ENCODE measurements around the gene ZNF865.

The ZNF865 gene

GRCh38 chr19:55576746-55577145, 28.7 kb upstream of the ZNF865 start:
- TF ChIP-seq TAF1 (IDR thresholded peaks at IDR 0.05; ENCODE audit: borderline replicate concordance, insufficient read depth, low read length): no peak
- TF ChIP-seq FOXP2 (optimal IDR thresholded peaks at IDR 0.05; ENCODE audit: borderline replicate concordance, extremely low read depth, extremely low read length, insufficient read depth): no peak
- no peak for TF ChIP-seq REST (IDR thresholded peaks at IDR 0.05; ENCODE audit: insufficient read depth in 1 of 2, low read depth in 2 of 2, low read length in 2 of 2)
- no peak for TF ChIP-seq POLR2AphosphoS5 (IDR thresholded peaks at IDR 0.05; ENCODE audit: low read depth, low read length)
- no peak for TF ChIP-seq SIN3A (IDR thresholded peaks at IDR 0.05; ENCODE audit: borderline replicate concordance, insufficient read depth, low read length)

- TF ChIP-seq REST (IDR thresholded peaks at IDR 0.05; ENCODE audit: insufficient read depth in 1 of 2, low read depth in 2 of 2, low read length in 2 of 2) (no peak), TAF1 (IDR thresholded peaks at IDR 0.05; ENCODE audit: borderline replicate concordance, insufficient read depth, low read length) (no peak), SIN3A (IDR thresholded peaks at IDR 0.05; ENCODE audit: borderline replicate concordance, insufficient read depth, low read length) (no peak), POLR2AphosphoS5 (IDR thresholded peaks at IDR 0.05; ENCODE audit: low read depth, low read length) (no peak), FOXP2 (optimal IDR thresholded peaks at IDR 0.05; ENCODE audit: borderline replicate concordance, extremely low read depth, extremely low read length, insufficient read depth) (no peak)
Observed at GRCh38 chr19:55578031-55578760, 27.3 kb upstream of the ZNF865 start.

- TF ChIP-seq TAF1 (IDR thresholded peaks at IDR 0.05; ENCODE audit: borderline replicate concordance, insufficient read depth, low read length) (no peak), REST (IDR thresholded peaks at IDR 0.05; ENCODE audit: insufficient read depth in 1 of 2, low read depth in 2 of 2, low read length in 2 of 2) (no peak), POLR2AphosphoS5 (IDR thresholded peaks at IDR 0.05; ENCODE audit: low read depth, low read length) (no peak), SIN3A (IDR thresholded peaks at IDR 0.05; ENCODE audit: borderline replicate concordance, insufficient read depth, low read length) (no peak), FOXP2 (optimal IDR thresholded peaks at IDR 0.05; ENCODE audit: borderline replicate concordance, extremely low read depth, extremely low read length, insufficient read depth) (no peak)
Observed at GRCh38 chr19:55578761-55579747, 26.4 kb upstream of the ZNF865 start.

- no peak for TF ChIP-seq TAF1 (IDR thresholded peaks at IDR 0.05; ENCODE audit: borderline replicate concordance, insufficient read depth, low read length)
Observed at GRCh38 chr19:55579766-55580621, 25.5 kb upstream of the ZNF865 start.

DNA sequence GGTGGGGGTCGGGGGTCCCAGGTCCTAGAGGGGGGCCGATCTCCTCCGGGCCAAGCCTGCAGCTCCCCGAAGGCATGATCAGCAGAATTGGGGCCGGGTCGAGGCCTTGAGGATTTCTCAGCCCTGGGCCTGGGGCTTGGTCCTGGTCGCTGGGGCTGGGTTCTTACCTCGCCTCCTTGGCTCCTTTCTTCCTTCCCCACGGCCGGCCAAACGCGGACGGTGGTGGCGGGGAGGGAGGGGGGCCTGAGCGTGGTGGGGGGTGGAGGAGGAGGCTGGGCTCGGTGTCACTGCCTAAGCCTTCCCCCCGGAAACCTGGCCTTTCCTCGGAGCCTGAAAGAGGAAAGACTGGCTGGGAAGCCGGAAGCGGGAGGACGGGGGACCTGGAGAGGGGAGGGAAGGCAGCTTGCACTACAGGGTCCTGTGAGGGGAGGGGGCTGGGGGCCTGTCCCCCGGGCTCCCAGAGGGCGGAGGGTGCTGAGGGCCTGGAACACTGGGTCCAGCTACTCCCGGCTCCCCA, 24.8 kb upstream of the ZNF865 start, which contains the start of gene ZNF579:
Gene ZNF579, minus strand, starts transcription at position 221 of the 517 bp plus-strand sequence. CDS start 1,209 bp downstream, outside the sequence.
- TF ChIP-seq POLR2AphosphoS5 (IDR thresholded peaks at IDR 0.05; ENCODE audit: low read depth, low read length) (peak; percentile 53; the same call in 1 of the 2 replicates), SIN3A (IDR thresholded peaks at IDR 0.05; ENCODE audit: borderline replicate concordance, insufficient read depth, low read length) (peak; percentile 24; the same call in 1 of the 2 replicates), FOXP2 (optimal IDR thresholded peaks at IDR 0.05; ENCODE audit: borderline replicate concordance, extremely low read depth, extremely low read length, insufficient read depth) (peak; percentile 23), REST (IDR thresholded peaks at IDR 0.05; ENCODE audit: insufficient read depth in 1 of 2, low read depth in 2 of 2, low read length in 2 of 2) (peak in 1 of 2 experiments; percentile 71; a peak in 2 of 4 replicates), TAF1 (IDR thresholded peaks at IDR 0.05; ENCODE audit: borderline replicate concordance, insufficient read depth, low read length) (0 out of 2 replicates have a peak, but pooled peaks have one; percentile 40)

Data from PFSK-1 (cell line).